ENCODE measurements around the gene TPST1. TPM values are rescaled to one million over a fixed set of nuclear protein-coding genes. Genes with fewer than 3 reads are reported as not detected.

Gene TPST1
- 113 and 189 TPM in 2 replicates for total RNA-seq (ENCODE audit: low replicate concordance)

DNA sequence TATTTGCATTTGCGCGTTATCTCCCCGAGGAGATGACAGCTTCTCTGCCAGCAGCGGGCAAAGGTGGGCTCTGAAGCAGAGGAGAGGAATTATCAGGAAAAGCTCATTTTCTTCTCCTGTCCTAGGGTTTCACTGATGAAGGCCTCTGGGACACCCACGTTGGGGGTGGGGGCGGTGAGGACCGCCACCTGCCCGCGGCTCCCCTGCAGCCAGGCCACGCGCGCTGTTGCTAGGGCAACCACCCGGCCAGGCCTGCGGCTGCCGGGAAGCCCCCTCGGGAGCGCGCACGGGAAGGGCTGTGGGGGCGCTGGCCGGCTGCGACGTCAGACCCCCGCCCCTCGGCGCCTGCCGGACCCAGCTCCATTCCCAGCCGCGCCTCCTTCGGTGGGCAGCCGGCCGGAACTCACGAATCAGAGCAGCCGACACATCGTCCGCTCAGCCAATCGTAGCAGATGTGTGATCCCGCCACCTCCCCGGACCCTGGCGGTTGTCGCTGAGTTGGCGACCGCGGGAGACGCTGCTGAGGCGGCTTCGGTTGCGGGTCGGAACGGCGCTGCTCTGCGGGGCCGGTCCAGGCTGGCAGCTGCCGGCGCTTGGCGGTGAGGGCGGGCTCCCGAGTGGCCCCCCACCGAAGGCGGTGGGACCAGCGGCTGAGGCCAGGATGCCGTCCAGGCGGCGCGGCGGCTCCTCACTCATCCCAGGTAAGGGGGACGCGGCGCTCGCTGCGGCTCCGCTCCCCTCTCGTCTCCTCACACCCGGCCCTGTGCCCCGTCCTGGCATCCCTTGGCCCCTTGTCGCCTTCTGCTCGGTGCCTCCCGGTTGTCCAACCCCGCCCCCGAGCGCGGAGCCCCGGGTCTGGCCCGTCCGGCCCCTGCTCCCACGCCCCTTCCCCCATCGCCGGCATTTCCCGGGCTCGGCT is at the start of gene TPST1:
Gene TPST1, plus strand, starts transcription at position 513 of the 919 bp plus-strand sequence. CDS start 35,092 bp downstream, outside the sequence.

Other genes with a start within 250 kb of the TPST1 start
- 20.5 and 28.4 TPM in 2 replicates for gene GUSB, start 223.1 kb upstream of the TPST1 start, total RNA-seq (ENCODE audit: low replicate concordance)
- 35.6 and 61.6 TPM in 2 replicates for gene ASL, start 129.5 kb upstream of the TPST1 start, total RNA-seq (ENCODE audit: low replicate concordance)
- 28.0 and 37.6 TPM in 2 replicates for gene CRCP, start 90.5 kb upstream of the TPST1 start, total RNA-seq (ENCODE audit: low replicate concordance)

Measured in smooth muscle cell of the coronary artery (primary cell).